Cardiac atrium fibroblast (primary cell): ENCODE data around the gene SMG5. TPM values are rescaled to one million over a fixed set of nuclear protein-coding genes. Genes with fewer than 3 reads are reported as not detected.

Experiments used
- total RNA-seq: library from RNA; depleted of rRNA; stranded (reverse); fragments of >200 nt; gene quantifications from 2 replicates; pipeline ENCODE4 v1.2.3, GENCODE V29; 2015

SMG5 gene, protein sequence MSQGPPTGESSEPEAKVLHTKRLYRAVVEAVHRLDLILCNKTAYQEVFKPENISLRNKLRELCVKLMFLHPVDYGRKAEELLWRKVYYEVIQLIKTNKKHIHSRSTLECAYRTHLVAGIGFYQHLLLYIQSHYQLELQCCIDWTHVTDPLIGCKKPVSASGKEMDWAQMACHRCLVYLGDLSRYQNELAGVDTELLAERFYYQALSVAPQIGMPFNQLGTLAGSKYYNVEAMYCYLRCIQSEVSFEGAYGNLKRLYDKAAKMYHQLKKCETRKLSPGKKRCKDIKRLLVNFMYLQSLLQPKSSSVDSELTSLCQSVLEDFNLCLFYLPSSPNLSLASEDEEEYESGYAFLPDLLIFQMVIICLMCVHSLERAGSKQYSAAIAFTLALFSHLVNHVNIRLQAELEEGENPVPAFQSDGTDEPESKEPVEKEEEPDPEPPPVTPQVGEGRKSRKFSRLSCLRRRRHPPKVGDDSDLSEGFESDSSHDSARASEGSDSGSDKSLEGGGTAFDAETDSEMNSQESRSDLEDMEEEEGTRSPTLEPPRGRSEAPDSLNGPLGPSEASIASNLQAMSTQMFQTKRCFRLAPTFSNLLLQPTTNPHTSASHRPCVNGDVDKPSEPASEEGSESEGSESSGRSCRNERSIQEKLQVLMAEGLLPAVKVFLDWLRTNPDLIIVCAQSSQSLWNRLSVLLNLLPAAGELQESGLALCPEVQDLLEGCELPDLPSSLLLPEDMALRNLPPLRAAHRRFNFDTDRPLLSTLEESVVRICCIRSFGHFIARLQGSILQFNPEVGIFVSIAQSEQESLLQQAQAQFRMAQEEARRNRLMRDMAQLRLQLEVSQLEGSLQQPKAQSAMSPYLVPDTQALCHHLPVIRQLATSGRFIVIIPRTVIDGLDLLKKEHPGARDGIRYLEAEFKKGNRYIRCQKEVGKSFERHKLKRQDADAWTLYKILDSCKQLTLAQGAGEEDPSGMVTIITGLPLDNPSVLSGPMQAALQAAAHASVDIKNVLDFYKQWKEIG
- total RNA-seq = 38.8 and 39.7 TPM in 2 replicates

DNA sequence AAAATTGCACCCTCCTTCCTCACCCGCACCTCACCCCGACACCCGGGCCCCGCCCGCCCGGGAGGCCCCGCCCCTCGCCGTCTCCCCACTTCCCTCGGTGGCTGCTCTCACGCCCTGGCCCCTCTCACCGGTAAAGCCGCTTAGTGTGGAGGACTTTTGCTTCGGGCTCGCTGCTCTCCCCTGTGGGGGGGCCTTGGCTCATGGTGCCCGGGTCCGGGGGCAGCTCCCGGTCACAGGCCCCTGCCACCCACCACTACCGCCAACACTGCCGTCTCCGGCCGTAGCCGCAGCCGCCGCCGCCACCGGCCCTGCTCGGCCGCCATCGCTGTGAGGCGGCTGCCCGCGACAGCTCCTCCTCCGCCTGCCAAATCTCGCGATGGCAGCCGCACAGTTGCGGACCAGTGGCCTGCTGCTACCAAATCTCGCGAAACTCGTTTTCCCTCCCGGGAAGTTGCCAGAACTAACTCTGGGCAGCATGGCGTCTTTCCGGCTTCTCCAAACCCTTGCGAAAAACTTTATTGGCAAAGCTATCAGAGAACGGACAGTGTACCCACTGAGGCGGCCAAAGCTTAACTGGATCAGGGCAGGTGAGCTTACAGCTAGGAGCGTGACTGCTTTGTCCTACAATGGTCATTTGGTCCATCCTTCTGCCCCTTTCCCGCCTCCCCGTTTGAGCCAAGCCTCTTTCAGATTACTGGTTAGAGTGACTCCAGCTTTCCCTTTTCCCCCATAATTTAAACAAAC, at the start of gene SMG5:
TSS of gene SMG5 (minus strand) at position 347 of the 744 bp plus-strand sequence. CDS start at position 202, 145 bp downstream.

DNA sequence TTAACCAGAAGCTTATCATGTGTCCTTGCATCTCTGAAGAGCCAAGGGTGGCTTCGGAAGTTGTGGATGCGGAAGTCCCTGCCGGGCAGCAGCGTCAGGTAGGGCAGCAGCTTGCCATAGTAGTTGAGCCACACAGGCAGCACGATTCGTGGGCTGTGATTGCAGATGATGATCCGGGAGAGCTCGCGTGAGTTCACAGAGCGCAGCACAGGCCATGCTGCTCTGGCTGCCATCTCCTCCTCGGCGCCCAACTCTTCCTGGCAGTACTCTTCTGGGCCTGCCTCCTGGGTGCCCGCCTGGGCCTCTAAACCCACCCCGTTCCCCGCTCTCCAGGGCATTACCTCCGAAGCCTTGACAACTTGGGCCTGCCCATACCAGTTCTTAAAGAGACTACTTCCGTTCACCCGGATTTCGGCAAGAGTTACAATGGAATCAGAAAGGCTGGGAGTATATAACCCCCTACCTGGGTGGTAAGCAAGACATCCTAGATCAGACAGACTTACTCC, 16.3 kb upstream of the SMG5 start, which contains the start of gene VHLL:
TSS of gene VHLL (minus strand) at position 456 of the 506 bp plus-strand sequence. CDS start at position 338, 118 bp downstream.

DNA sequence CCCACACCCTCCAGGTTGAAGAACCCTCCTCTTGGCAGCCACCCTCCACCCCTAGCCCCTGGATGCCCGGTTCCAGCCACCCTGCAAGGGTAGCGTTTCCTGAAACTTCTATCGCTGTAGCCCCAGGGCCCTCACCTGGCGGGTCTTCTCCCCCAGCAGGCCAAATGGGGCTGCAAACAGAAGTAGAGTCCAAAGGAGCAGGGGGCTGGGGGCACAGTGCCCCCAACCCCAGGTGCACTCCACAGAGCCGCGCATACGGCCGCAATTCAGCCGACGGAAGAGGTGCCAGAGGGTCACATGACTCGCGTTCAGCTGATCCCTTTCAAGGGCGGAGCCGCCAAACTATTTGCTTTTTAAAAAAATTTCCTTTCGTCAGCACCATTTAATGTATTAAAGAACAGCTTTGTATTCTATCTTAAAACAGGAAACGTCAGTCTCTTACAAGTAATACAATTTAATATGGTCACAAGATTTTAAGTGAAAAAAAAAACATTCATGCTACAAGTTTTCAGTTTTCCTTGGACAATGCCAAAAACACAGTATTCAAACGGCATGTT, 12.8 kb upstream of the SMG5 start, which contains the start of gene GLMP:
TSS of gene GLMP (minus strand) at position 289 of the 557 bp plus-strand sequence. CDS start at position 255, 34 bp downstream.

DNA sequence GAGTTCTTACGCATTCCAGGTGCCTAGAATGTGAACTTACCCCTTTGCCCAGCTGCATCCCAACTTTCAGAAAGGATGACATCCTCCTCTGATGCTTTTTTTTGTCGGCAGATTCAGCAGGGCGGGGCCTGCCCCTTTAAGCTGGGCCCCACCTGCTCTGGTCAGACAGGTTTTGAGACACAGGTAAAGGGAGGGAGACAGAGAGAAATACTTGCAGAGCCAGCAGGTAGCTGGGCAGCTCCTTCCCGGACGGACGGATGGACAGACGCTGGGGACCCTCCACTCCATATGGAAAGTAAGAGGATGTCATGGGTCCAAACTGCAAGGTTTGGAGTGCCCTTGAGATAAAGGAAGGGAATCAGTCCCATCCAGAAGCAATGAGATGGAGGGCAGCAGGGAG, 1.5 kb upstream of the SMG5 start, which contains the start of gene TMEM79:
TSS of gene TMEM79 (plus strand) at position 214 of the 400 bp plus-strand sequence. CDS start 902 bp downstream, outside the sequence.

DNA sequence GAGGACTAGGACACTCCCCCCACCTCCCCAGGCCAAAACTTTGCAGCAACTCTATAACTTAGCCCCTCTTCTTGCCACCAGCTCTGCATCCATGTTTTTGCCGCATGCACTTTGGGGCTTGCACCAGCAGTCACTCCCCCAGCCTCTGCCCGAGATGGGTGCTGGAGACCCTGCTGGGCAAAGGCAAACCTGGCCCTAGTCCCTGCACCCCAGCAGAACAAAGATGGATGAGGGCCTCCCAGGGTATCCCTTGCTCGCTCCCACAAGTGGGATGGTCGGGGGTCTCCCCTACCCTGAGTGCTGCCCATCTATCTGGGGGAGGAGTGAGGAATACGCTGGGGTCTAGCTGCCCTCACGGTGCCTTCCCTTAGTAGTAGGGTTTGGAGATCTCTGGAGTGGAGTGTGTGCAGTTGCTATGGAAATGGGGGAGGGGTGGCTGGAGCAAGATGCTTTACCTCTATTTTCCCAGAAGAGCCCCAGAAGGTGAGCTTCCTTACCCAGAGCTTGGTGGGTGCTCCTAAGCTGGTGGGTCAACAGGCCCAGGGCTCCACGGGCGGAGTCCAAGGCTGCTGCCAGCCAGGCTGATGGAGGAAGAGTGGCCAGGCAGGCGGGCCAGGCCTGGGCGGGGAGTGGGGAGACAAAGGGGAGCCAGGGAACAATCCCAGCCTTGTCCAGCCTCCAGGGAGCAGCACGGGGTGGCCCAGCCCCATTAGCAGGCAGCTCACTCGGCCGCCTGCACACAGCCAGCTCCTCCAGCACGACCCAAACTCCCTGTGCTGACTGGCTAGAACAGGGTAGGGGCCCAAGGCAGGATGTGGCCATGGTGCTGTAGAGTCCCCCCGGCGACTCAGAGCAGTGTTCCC, 34.9 kb downstream of the SMG5 start, which contains the start of gene PAQR6:
TSS of gene PAQR6 (minus strand) at position 597 of the 863 bp plus-strand sequence. CDS start 1,325 bp downstream, outside the sequence.

DNA sequence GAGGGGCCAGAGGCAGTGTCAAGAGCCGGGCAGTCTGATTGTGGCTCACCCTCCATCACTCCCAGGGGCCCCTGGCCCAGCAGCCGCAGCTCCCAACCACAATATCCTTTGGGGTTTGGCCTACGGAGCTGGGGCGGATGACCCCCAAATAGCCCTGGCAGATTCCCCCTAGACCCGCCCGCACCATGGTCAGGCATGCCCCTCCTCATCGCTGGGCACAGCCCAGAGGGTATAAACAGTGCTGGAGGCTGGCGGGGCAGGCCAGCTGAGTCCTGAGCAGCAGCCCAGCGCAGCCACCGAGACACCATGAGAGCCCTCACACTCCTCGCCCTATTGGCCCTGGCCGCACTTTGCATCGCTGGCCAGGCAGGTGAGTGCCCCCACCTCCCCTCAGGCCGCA, 40.7 kb downstream of the SMG5 start, which contains the start of gene BGLAP:
TSS of gene BGLAP (plus strand) at position 259 of the 400 bp plus-strand sequence. CDS start at position 307, 48 bp downstream.

DNA sequence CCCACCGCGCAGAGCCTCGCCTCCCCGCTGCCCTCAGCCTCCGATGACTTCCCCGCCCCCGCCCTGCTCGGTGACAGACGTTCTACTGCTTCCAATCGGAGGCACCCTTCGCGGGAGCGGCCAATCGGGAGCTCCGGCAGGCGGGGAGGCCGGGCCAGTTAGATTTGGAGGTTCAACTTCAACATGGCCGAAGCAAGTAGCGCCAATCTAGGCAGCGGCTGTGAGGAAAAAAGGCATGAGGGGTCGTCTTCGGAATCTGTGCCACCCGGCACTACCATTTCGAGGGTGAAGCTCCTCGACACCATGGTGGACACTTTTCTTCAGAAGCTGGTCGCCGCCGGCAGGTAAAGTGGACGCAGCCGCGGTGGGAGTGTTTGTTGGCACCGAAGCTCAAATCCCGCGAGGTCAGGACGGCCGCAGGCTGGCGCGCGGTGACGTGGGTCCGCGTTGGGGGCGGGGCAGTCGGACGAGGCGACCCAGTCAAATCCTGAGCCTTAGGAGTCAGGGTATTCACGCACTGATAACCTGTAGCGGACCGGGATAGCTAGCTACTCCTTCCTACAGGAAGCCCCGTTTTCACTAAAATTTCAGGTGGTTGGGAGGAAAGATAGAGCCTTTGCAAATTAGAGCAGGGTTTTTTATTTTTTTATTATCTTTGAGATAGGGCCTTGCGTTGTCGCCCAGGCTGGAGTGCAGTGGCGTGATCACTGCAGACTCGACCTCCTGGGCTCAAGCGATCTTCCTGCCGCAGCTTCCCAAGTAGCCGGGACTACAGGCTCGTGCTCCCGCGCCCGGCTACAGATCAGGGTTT, 69.6 kb downstream of the SMG5 start, which contains the start of gene PMF1:
TSS of gene PMF1 (plus strand) at position 175 of the 811 bp plus-strand sequence. CDS start at position 184, 9 bp downstream.

Other genes starting within 250 kb of the SMG5 start
- 13.5 and 21.9 TPM in 2 replicates for gene UBQLN4, start 229.0 kb downstream of the SMG5 start, total RNA-seq
- gene LAMTOR2, start 228.0 kb downstream of the SMG5 start, total RNA-seq = 57.0 and 75.0 TPM in 2 replicates
- gene RAB25, start 221.7 kb downstream of the SMG5 start, total RNA-seq = not detected in 2 replicates
- 0.18 and 0.81 TPM in 2 replicates for gene MEX3A, start 200.4 kb downstream of the SMG5 start, total RNA-seq
- gene LMNA, start 168.1 kb downstream of the SMG5 start, total RNA-seq = 661 and 681 TPM in 2 replicates
- gene SEMA4A, start 129.2 kb downstream of the SMG5 start, total RNA-seq = 0.54 TPM in 1 of 2 replicates, not detected in the other
- gene SLC25A44, start 88.7 kb downstream of the SMG5 start, total RNA-seq = 11.9 and 13.8 TPM in 2 replicates
- gene PMF1, start 69.8 kb downstream of the SMG5 start, total RNA-seq = 44.1 and 57.0 TPM in 2 replicates
- 1.4 TPM in 1 of 2 replicates, not detected in the other for gene BGLAP, start 40.6 kb downstream of the SMG5 start, total RNA-seq
- gene PAQR6, start 34.8 kb downstream of the SMG5 start, total RNA-seq = 0.32 and 1.6 TPM in 2 replicates
- 0.90 and 1.1 TPM in 2 replicates for gene TMEM79, start 1.5 kb upstream of the SMG5 start, total RNA-seq
- gene GLMP, start 12.9 kb upstream of the SMG5 start, total RNA-seq = 71.4 and 85.6 TPM in 2 replicates
- not detected in 2 replicates for gene VHLL, start 16.5 kb upstream of the SMG5 start, total RNA-seq
- gene CCT3, start 55.5 kb upstream of the SMG5 start, total RNA-seq = 254 and 318 TPM in 2 replicates
- 2.6 TPM in 1 of 2 replicates, not detected in the other for gene TSACC, start 55.7 kb upstream of the SMG5 start, total RNA-seq
- not detected in 2 replicates for gene RHBG, start 86.4 kb upstream of the SMG5 start, total RNA-seq
- 20.4 and 26.9 TPM in 2 replicates for gene MEF2D, start 217.9 kb upstream of the SMG5 start, total RNA-seq